ENCODE measurements around the gene SPDYE2B. TPM values are rescaled to one million over a fixed set of nuclear protein-coding genes. Genes with fewer than 3 reads are reported as not detected.
"Not testable (repeated sequence)": the region's sequence is repeated elsewhere in the genome, so short reads cannot be mapped to it uniquely, and the experiment has no call there.

SPDYE2B gene
- total and polyA plus RNA-seq, 2 donors, result 0.02 TPM; not detected in 1

- not testable (repeated sequence) for H3K4me1 ChIP-seq (ENCODE audit: control insufficient read depth in 2 of 2, insufficient read depth in 2 of 2, low read length in 2 of 2); H3K27me3 ChIP-seq (ENCODE audit: control insufficient read depth in 2 of 2, insufficient read depth in 1 of 2, low read length in 1 of 2); H3K27ac ChIP-seq (ENCODE audit: low read depth in 1 of 2, low read length in 1 of 2); H3K9me3 ChIP-seq (ENCODE audit: control insufficient read depth in 2 of 2, insufficient read depth in 1 of 2, low read length in 1 of 2); H3K36me3 ChIP-seq (ENCODE audit: control insufficient read depth in 2 of 2, insufficient read depth in 2 of 2, low read length in 1 of 2)
- peak within 1 kb of the TSS; percentile 31 to 54 for H3K4me3 ChIP-seq (ENCODE audit: low read length in 2 of 2)
- DNase-seq (ENCODE audit: low read depth in 6 of 9, low spot score in 9 of 9), result peak in 4 of 9 donors; percentile 4 to 86 (median 72)
- WGBS, result 0% methylated on average over 18 of the region's 63 CpGs
These were observed 21.2 kb downstream of the SPDYE2B start, which contains the start of gene POLR2J2 for GRCh38 chr7:102671166-102671955. TSS of gene POLR2J2 (minus strand) at chr7:102671663. CDS start at chr7:102671601, 62 bp downstream.

DNA sequence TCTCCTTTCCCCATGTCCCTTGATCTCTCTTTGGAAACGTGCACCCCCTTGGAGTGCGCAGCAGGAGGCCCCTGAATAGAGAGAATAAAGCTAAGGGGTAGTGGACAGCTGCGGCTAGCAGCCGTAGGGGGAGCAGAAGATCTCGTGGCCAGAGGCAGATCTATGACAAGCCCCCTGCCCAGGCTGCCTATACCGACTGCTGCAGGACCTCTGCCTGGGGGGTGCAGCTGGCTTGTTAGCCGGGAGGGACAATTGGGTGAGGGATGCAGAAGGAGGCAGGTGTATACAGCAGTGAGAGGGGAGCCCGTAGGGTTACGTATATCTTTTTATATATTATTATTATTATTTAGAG is 21.8 kb downstream of the SPDYE2B start:
- not testable (repeated sequence) for H3K9me3 ChIP-seq (ENCODE audit: control insufficient read depth in 2 of 2, insufficient read depth in 1 of 2, low read length in 1 of 2); DNase-seq (ENCODE audit: low read depth in 6 of 9, low spot score in 9 of 9); H3K4me3 ChIP-seq (ENCODE audit: low read length in 2 of 2); H3K27ac ChIP-seq (ENCODE audit: low read depth in 1 of 2, low read length in 1 of 2); H3K4me1 ChIP-seq (ENCODE audit: control insufficient read depth in 2 of 2, insufficient read depth in 2 of 2, low read length in 2 of 2); H3K36me3 ChIP-seq (ENCODE audit: control insufficient read depth in 2 of 2, insufficient read depth in 2 of 2, low read length in 1 of 2); H3K27me3 ChIP-seq (ENCODE audit: control insufficient read depth in 2 of 2, insufficient read depth in 1 of 2, low read length in 1 of 2)
- no CpG with 5 or more reads among the region's 9 CpGs for WGBS

DNA sequence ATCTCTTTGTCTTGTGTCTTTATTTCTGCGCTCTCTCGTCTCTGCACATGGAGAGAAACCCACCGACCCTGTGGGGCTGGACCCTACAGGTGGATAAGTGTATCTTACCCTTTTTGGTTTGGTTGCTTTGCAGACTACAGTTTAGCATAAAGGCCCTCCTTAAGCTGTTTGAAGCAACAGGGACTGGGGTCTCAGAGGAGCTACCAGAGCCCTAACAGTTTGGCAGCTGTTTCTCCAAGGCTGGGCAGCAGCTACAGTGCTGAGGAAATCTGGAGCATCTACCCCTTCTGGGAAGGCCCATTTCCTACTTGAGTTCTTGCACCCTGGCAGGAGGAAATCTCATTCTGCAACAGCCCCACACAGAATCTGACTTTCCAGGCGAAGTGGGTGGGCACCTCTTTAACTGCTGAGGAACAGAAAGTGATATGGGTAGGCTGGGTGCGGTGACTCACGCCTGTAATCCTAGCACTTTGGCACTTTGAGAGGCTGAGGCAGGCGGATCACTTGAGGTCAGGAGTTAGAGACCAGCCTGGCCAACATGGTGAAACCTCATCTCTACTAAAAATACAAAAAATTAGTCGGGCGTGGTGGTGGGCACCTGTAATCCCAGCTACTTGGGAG is 23.4 kb downstream of the SPDYE2B start:
- not testable (repeated sequence) for H3K36me3 ChIP-seq (ENCODE audit: control insufficient read depth in 2 of 2, insufficient read depth in 2 of 2, low read length in 1 of 2); H3K4me3 ChIP-seq (ENCODE audit: low read length in 2 of 2); H3K27me3 ChIP-seq (ENCODE audit: control insufficient read depth in 2 of 2, insufficient read depth in 1 of 2, low read length in 1 of 2); H3K4me1 ChIP-seq (ENCODE audit: control insufficient read depth in 2 of 2, insufficient read depth in 2 of 2, low read length in 2 of 2); H3K9me3 ChIP-seq (ENCODE audit: control insufficient read depth in 2 of 2, insufficient read depth in 1 of 2, low read length in 1 of 2); H3K27ac ChIP-seq (ENCODE audit: low read depth in 1 of 2, low read length in 1 of 2); DNase-seq (ENCODE audit: low read depth in 6 of 9, low spot score in 9 of 9)
- WGBS, result no CpG with 5 or more reads among the region's 9 CpGs

DNA sequence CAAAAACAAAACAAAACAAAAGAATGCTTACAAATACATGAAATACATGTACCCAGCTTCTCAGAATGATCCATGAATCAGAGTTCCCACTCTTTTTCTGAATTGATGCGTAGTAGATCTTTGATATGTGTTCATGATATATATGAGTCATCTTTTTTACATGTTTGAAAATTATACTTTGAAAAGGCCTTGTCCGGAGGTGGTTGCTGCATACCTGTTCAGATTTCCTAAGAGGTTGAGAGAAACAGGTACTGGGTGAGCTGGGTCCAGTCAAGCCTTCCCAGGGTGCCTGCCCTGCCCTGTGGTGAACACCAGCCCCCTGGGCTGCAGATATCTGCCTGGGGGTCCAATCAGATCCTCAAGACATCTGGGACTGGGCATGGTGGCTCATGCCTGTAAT is 25.4 kb downstream of the SPDYE2B start:
- 89% methylated on average over 1 of the region's 2 CpGs for WGBS
- H3K4me3 ChIP-seq (ENCODE audit: low read length in 2 of 2); DNase-seq (ENCODE audit: low read depth in 6 of 9, low spot score in 9 of 9); H3K9me3 ChIP-seq (ENCODE audit: control insufficient read depth in 2 of 2, insufficient read depth in 1 of 2, low read length in 1 of 2); H3K27ac ChIP-seq (ENCODE audit: low read depth in 1 of 2, low read length in 1 of 2); H3K27me3 ChIP-seq (ENCODE audit: control insufficient read depth in 2 of 2, insufficient read depth in 1 of 2, low read length in 1 of 2); H3K4me1 ChIP-seq (ENCODE audit: control insufficient read depth in 2 of 2, insufficient read depth in 2 of 2, low read length in 2 of 2); H3K36me3 ChIP-seq (ENCODE audit: control insufficient read depth in 2 of 2, insufficient read depth in 2 of 2, low read length in 1 of 2): not testable (repeated sequence)

GRCh38 chr7:102680780-102681179 is 30.7 kb downstream of the SPDYE2B start:
- not testable (repeated sequence) for H3K4me1 ChIP-seq (ENCODE audit: control insufficient read depth in 2 of 2, insufficient read depth in 2 of 2, low read length in 2 of 2); H3K9me3 ChIP-seq (ENCODE audit: control insufficient read depth in 2 of 2, insufficient read depth in 1 of 2, low read length in 1 of 2); H3K27ac ChIP-seq (ENCODE audit: low read depth in 1 of 2, low read length in 1 of 2); H3K36me3 ChIP-seq (ENCODE audit: control insufficient read depth in 2 of 2, insufficient read depth in 2 of 2, low read length in 1 of 2); H3K27me3 ChIP-seq (ENCODE audit: control insufficient read depth in 2 of 2, insufficient read depth in 1 of 2, low read length in 1 of 2); DNase-seq (ENCODE audit: low read depth in 6 of 9, low spot score in 9 of 9); H3K4me3 ChIP-seq (ENCODE audit: low read length in 2 of 2)
- no CpG with 5 or more reads among the region's 5 CpGs for WGBS

DNA sequence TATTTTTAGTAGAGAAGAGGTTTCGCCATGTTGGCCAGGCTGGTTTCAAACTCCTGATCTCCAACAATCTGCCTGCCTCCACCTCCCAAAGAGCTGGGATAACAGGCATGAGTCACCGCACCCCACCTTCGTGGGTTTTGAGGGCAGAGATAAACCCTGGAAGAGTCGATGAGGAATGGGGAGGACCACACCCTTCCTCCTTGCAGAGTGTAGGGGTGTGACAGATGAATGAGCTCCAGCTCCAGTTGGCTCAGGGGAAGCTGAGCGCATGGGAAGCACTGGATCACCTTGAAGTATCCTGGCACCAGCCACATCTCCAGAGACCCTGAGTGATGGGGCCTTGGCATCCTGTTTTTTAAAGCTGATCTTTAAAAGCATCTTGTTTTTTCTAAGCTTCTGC is 32.4 kb downstream of the SPDYE2B start:
- not testable (repeated sequence) for DNase-seq (ENCODE audit: low read depth in 6 of 9, low spot score in 9 of 9); H3K27ac ChIP-seq (ENCODE audit: low read depth in 1 of 2, low read length in 1 of 2); H3K36me3 ChIP-seq (ENCODE audit: control insufficient read depth in 2 of 2, insufficient read depth in 2 of 2, low read length in 1 of 2); H3K9me3 ChIP-seq (ENCODE audit: control insufficient read depth in 2 of 2, insufficient read depth in 1 of 2, low read length in 1 of 2); H3K4me3 ChIP-seq (ENCODE audit: low read length in 2 of 2); H3K27me3 ChIP-seq (ENCODE audit: control insufficient read depth in 2 of 2, insufficient read depth in 1 of 2, low read length in 1 of 2); H3K4me1 ChIP-seq (ENCODE audit: control insufficient read depth in 2 of 2, insufficient read depth in 2 of 2, low read length in 2 of 2)
- WGBS, result no CpG with 5 or more reads among the region's 5 CpGs

DNA sequence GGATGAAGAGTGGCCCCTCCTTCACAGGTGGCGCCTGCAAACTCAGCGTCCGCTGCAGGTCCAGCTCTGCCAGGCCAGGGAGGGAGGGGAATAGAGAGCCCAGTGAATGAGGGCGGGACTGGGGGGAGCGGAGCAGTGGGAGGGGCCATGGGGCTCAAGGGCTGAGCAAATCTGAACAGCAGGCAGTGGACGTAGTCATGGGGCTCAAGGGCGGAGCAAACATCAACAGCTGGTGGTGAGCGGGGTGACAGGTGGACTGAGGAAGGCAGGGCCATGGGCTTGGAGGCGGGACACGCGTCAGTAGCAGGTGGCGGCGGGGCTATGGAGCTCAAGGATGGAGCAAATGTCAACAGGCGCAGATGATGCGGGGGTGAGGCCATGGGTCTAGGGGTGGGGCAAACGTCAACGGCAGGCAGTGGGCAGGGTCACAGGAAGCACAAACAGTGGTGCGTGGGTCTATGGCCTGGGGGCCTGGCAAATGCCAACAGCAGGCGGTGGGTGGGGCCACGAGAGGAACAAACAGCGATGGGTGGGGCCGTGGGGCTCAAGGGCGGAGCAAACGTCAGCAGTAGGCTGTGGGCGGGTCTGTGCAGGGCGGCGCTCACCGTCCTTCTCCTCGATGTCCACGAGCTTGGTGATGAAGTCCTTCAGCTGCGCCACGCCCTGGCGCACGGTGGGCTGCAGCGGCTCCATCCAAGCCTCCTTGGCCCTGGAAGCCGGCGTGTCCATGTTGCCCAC is 38.3 kb downstream of the SPDYE2B start:
- H3K4me3 ChIP-seq (ENCODE audit: low read length in 2 of 2); H3K36me3 ChIP-seq (ENCODE audit: control insufficient read depth in 2 of 2, insufficient read depth in 2 of 2, low read length in 1 of 2); H3K27me3 ChIP-seq (ENCODE audit: control insufficient read depth in 2 of 2, insufficient read depth in 1 of 2, low read length in 1 of 2); H3K27ac ChIP-seq (ENCODE audit: low read depth in 1 of 2, low read length in 1 of 2); H3K9me3 ChIP-seq (ENCODE audit: control insufficient read depth in 2 of 2, insufficient read depth in 1 of 2, low read length in 1 of 2); H3K4me1 ChIP-seq (ENCODE audit: control insufficient read depth in 2 of 2, insufficient read depth in 2 of 2, low read length in 2 of 2); DNase-seq (ENCODE audit: low read depth in 6 of 9, low spot score in 9 of 9): not testable (repeated sequence)
- no CpG with 5 or more reads among the region's 37 CpGs for WGBS

- H3K4me1 ChIP-seq (ENCODE audit: control insufficient read depth in 2 of 2, insufficient read depth in 2 of 2, low read length in 2 of 2); H3K9me3 ChIP-seq (ENCODE audit: control insufficient read depth in 2 of 2, insufficient read depth in 1 of 2, low read length in 1 of 2); H3K27me3 ChIP-seq (ENCODE audit: control insufficient read depth in 2 of 2, insufficient read depth in 1 of 2, low read length in 1 of 2); H3K27ac ChIP-seq (ENCODE audit: low read depth in 1 of 2, low read length in 1 of 2); H3K36me3 ChIP-seq (ENCODE audit: control insufficient read depth in 2 of 2, insufficient read depth in 2 of 2, low read length in 1 of 2): not testable (repeated sequence)
- 2% methylated on average over 14 of the region's 74 CpGs for WGBS
- H3K4me3 ChIP-seq (ENCODE audit: low read length in 2 of 2), result peak overlapping the region; percentile 13 to 26
- DNase-seq (ENCODE audit: low read depth in 6 of 9, low spot score in 9 of 9), result peak in 3 of 9 donors; percentile 6 to 20 (median 12)
These were observed 39.5 kb downstream of the SPDYE2B start for GRCh38 chr7:102689436-102690282.

Measured in thymus (tissue), 11 donors.